Uterus (tissue), 2 donors: ENCODE data around the gene PABPN1L.

ENCODE experiments used
- CTCF ChIP-seq, 4 experiments: fragments of 200-600 bp in 2 of 4; fragments of 450-650 bp in 2 of 4; sonication (generic) in 2 of 4; IDR thresholded peaks; one replicate each; pipeline ENCODE4 v1.5.1; 2016 to 2019; ENCODE audit warnings: antibody characterized with exemption in 4 of 4, mild to moderate bottlenecking in 2 of 4, moderate library complexity in 1 of 4
- POLR2A ChIP-seq, 2 donors: fragments of 450-650 bp; IDR thresholded peaks; one replicate each; pipeline ENCODE4 v1.6.1; 2016; ENCODE audit warnings: antibody characterized with exemption in 2 of 2, mild to moderate bottlenecking in 1 of 2, moderate library complexity in 1 of 2

- TF ChIP-seq CTCF (IDR thresholded peaks at IDR 0.05) (no peak), POLR2A (IDR thresholded peaks at IDR 0.05) (no peak)
Observed at GRCh38 chr16:88839026-88839529, 27.4 kb downstream of the PABPN1L start.
